Fibroblast of villous mesenchyme (primary cell): ENCODE results near the gene SPDYC. TPM values are rescaled to one million over a fixed set of nuclear protein-coding genes. Genes with fewer than 3 reads are reported as not detected.

ENCODE experiments used
- DNase-seq: peaks from one replicate; pipeline ENCODE4 v3.0.0-alpha.2; 2010; ENCODE audit warnings: low read depth
- H3K4me3 ChIP-seq: 2 replicates; pipeline ENCODE4 v1.5.1; 2011; ENCODE audit warnings: low read depth, mild to moderate bottlenecking, low read length
- total RNA-seq: library from RNA; depleted of rRNA; stranded (reverse); fragments of >200 nt; gene quantifications from 2 replicates; pipeline ENCODE4 v1.2.3, GENCODE V29; 2012
- TF ChIP-seq, protein P1 (sequence below): IDR thresholded peaks from 2 replicates; pipeline ENCODE4 v1.5.1; 2012; ENCODE audit warnings: low read depth, mild to moderate bottlenecking, low read length; ENCODE audit not compliant: insufficient read depth

The SPDYC gene
- total RNA-seq, 1 donor, result not detected

DNA sequence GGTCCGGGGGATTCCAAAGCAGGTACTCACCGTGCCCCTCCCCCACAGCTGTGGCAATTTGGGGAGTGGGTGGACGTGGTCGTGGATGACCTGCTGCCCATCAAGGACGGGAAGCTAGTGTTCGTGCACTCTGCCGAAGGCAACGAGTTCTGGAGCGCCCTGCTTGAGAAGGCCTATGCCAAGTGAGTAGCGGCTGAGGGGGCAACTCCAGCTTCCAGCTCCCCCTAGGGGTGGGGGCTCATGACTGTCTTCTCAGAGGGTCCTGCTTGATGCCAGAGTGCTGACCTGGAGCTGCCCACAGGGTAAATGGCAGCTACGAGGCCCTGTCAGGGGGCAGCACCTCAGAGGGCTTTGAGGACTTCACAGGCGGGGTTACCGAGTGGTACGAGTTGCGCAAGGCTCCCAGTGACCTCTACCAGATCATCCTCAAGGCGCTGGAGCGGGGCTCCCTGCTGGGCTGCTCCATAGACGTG is 15.9 kb downstream of the SPDYC start:
- TF ChIP-seq, protein P1, sequence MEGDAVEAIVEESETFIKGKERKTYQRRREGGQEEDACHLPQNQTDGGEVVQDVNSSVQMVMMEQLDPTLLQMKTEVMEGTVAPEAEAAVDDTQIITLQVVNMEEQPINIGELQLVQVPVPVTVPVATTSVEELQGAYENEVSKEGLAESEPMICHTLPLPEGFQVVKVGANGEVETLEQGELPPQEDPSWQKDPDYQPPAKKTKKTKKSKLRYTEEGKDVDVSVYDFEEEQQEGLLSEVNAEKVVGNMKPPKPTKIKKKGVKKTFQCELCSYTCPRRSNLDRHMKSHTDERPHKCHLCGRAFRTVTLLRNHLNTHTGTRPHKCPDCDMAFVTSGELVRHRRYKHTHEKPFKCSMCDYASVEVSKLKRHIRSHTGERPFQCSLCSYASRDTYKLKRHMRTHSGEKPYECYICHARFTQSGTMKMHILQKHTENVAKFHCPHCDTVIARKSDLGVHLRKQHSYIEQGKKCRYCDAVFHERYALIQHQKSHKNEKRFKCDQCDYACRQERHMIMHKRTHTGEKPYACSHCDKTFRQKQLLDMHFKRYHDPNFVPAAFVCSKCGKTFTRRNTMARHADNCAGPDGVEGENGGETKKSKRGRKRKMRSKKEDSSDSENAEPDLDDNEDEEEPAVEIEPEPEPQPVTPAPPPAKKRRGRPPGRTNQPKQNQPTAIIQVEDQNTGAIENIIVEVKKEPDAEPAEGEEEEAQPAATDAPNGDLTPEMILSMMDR, result no peak
- H3K4me3 ChIP-seq, result no peak overlapping the region
- DNase-seq, result no peak

DNA sequence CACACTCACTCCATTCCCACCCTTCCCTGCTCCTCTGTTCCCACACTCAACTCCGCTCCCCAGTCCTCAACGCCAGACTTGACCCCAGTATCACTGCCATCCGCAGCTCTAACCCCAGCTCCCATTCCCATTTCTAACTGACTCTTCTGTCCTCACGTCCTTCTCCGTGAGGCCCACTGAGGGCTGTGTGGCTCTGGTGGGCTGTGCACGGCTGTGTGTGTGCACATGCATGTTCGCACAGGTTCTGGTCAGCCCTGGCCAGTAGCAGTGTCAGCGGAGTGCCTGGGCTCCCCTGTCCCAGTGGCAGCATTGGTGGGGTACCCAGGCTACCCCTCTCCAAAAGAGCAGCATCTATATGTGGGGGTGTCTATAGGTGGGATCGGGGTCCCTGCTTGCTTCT is 16.7 kb downstream of the SPDYC start:
- no peak overlapping the region for H3K4me3 ChIP-seq
- no peak for DNase-seq
- TF ChIP-seq, protein P1, result no peak

DNA sequence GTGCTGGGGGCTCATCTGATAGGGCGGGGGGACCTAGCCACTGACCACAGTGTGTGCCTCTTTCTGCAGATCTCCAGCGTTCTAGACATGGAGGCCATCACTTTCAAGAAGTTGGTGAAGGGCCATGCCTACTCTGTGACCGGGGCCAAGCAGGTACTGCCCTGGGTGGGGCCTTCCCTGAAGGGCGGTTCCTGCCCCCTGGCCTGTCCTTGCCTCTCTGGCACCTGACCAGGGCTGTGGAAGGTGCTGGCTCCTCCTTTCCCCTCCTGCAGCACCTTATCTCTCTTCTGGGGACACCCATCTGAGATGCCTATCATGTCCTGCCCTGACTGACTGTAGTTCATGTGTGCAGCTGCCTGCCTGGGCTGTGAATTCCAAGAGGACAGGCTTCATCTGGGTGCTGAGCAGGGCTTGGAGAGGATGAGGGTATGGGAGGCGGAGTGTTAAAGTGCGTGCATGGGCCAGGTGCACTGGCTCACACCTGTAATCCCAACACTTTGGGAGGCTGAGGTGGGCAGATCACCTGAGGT is 17.2 kb downstream of the SPDYC start:
- TF ChIP-seq, protein P1, result no peak
- H3K4me3 ChIP-seq, result no peak overlapping the region
- no peak for DNase-seq

DNA sequence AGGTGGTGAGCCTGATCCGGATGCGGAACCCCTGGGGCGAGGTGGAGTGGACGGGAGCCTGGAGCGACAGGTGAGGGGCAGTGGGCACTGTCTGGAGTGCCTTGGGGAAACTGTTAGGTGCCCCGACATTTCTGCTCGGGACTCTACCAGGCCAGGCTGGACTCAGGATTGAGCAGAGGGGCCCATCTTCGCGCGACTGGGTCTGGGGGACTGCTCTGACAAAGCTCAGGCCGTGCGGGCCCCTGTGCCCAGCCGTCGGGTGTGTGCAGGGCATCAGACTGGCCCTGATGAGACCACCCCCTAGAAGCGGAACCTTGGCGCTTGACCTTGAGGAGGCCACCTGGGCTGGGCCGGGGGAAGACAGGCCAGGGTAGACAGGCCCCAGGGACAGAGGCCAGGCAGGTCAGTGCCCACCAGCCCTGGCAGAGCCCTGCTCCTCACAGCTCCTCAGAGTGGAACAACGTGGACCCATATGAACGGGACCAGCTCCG is 18.0 kb downstream of the SPDYC start:
- H3K4me3 ChIP-seq, result no peak overlapping the region
- no peak for DNase-seq
- TF ChIP-seq, protein P1, result no peak

DNA sequence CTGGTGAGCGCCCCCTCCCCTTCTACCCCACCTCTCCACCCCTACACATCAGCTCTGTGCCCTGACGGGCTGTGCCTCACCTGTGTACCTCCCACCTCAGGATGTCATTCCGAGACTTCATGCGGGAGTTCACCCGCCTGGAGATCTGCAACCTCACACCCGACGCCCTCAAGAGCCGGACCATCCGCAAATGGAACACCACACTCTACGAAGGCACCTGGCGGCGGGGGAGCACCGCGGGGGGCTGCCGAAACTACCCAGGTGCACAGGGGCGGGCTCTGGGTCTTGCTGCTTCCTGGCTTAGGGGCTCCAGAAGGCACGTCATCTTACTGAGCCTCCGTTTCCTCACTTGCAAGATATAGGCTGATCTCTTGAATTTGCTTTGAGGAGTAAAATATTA is 18.5 kb downstream of the SPDYC start:
- TF ChIP-seq, protein P1, result no peak
- DNase-seq, result no peak
- no peak overlapping the region for H3K4me3 ChIP-seq

DNA sequence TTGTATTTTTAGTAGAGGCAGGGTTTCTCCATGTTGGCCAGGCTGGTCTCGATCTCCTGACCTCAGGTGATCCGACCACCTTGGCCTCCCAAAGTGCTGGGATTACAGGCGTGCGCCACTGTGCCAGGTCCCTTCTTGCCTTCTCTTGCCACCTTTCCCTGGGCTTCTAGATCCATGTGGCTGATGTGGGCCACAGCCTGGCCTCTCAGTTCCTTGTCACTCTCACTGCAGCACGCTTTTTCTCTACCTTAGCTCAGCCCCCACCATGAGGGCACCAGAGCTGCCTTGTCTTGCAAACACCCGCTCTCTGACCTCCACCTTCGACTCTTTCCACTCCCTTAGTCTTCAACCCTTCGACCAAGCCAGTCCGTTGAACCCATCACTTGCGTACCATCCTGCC is 19.2 kb downstream of the SPDYC start:
- DNase-seq, result no peak
- TF ChIP-seq, protein P1, result no peak

DNA sequence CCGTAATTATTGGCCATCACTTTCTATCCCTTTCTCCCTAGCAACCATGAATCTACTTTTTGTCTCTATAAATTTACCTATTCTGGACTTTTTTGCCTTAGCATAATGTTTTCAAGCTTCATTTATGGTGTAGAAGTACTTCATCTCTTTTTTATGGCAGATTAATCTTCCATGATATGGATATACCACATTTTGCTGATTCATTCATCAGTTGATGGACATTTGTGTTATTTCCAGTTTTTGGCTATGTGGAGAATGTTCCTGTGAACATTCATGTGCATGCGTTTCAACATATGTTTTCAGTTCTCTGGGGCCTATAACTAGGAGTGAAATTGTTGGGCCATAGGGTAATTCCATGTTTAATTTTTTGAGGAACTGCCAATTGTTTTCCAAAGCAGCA is 24.5 kb downstream of the SPDYC start:
- no peak overlapping the region for H3K4me3 ChIP-seq
- DNase-seq, result no peak
- TF ChIP-seq, protein P1, result no peak

More for the DNA sequence above, 19.2 kb downstream of the SPDYC start:
- no peak overlapping the region for H3K4me3 ChIP-seq
